GM12892 (cell line): ENCODE results near the gene THRSP.

Source experiments
- POLR2A ChIP-seq: IDR thresholded peaks from 2 replicates; pipeline ENCODE4 v1.6.1; 2011; ENCODE audit warnings: low read depth, low read length, control low read depth
- POLR2AphosphoS5 ChIP-seq: IDR thresholded peaks from 2 replicates; pipeline ENCODE4 v1.6.1; 2011; ENCODE audit warnings: low read depth, low read length, control low read depth
- TAF1 ChIP-seq: IDR thresholded peaks from 2 replicates; pipeline ENCODE4 v1.6.1; 2011; ENCODE audit warnings: low read depth, mild to moderate bottlenecking, control low read depth, low read length, borderline replicate concordance

DNA sequence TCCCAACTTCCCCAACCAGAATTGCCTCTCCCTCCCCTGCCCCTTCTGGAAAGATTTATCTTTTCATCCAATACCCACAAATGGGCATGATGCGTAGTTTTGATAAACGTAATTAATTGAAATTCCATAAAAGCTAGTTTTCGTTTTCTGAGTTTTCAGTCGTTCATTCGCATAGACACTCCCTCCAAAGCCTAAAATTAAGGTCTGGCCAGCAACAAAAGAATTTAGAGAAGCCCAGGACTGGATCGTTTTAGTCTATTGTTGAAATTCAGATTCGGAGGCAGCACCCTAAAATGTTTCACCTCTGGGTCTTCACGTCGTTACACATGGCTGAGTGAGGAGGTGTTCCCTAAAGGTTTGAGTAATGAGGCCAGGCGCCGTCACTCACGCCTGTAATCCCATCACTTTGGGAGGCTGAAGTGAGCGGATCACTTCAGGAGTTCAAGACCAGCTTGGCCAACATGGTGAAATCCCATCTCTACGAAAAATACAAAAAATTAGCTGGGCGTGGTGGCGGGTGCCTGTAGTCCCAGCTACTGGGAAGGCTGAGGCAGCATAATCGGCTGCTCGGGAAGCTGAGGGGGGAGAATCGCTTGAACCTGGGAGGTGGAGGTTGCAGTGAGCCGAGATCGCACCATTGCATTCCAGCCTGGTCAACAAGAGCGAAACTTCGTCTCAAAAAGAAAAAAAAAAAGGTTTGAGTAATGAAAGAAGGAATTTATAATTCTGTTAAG is 16.6 kb downstream of the THRSP start:
- TF ChIP-seq POLR2A (no peak), TAF1 (no peak), POLR2AphosphoS5 (no peak)
